Measurements from ENCODE around the gene AGBL1. TPM values are rescaled to one million over a fixed set of nuclear protein-coding genes. Genes with fewer than 3 reads are reported as not detected.

Gene AGBL1
- total and polyA plus RNA-seq, 2 experiments from 2014 or later = 0.03 TPM; not detected in 1

DNA sequence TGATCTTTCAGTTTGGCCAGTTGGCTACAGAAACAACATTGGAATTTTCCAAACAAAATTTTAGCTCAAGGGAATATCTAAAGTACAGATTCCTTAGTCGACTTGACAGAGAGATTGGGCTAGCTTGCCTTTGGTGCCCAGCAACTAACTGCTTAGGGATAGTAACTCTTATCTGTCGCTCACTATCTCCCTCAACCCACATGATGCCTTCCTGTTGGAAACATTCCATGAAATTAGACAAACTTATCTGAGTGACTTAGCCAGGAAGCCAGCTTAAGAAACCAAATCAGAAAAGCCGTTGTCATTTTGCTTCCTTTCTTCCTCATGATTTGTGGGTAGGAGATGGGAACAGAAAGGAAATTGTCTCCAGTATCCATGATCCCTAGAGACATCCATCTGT, 791.2 kb downstream of the AGBL1 start (continued):
- TF ChIP-seq, protein P1, sequence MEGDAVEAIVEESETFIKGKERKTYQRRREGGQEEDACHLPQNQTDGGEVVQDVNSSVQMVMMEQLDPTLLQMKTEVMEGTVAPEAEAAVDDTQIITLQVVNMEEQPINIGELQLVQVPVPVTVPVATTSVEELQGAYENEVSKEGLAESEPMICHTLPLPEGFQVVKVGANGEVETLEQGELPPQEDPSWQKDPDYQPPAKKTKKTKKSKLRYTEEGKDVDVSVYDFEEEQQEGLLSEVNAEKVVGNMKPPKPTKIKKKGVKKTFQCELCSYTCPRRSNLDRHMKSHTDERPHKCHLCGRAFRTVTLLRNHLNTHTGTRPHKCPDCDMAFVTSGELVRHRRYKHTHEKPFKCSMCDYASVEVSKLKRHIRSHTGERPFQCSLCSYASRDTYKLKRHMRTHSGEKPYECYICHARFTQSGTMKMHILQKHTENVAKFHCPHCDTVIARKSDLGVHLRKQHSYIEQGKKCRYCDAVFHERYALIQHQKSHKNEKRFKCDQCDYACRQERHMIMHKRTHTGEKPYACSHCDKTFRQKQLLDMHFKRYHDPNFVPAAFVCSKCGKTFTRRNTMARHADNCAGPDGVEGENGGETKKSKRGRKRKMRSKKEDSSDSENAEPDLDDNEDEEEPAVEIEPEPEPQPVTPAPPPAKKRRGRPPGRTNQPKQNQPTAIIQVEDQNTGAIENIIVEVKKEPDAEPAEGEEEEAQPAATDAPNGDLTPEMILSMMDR (conservative IDR thresholded peaks at IDR 0.05; ENCODE audit: low read depth in 2 of 2) = no peak
- TF ChIP-seq, protein P2, sequence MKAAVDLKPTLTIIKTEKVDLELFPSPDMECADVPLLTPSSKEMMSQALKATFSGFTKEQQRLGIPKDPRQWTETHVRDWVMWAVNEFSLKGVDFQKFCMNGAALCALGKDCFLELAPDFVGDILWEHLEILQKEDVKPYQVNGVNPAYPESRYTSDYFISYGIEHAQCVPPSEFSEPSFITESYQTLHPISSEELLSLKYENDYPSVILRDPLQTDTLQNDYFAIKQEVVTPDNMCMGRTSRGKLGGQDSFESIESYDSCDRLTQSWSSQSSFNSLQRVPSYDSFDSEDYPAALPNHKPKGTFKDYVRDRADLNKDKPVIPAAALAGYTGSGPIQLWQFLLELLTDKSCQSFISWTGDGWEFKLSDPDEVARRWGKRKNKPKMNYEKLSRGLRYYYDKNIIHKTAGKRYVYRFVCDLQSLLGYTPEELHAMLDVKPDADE (IDR thresholded peaks at IDR 0.05) = no peak
- no peak for TF ChIP-seq NANOG (IDR thresholded peaks at IDR 0.05; ENCODE audit: borderline replicate concordance)
- TF ChIP-seq, protein P3, sequence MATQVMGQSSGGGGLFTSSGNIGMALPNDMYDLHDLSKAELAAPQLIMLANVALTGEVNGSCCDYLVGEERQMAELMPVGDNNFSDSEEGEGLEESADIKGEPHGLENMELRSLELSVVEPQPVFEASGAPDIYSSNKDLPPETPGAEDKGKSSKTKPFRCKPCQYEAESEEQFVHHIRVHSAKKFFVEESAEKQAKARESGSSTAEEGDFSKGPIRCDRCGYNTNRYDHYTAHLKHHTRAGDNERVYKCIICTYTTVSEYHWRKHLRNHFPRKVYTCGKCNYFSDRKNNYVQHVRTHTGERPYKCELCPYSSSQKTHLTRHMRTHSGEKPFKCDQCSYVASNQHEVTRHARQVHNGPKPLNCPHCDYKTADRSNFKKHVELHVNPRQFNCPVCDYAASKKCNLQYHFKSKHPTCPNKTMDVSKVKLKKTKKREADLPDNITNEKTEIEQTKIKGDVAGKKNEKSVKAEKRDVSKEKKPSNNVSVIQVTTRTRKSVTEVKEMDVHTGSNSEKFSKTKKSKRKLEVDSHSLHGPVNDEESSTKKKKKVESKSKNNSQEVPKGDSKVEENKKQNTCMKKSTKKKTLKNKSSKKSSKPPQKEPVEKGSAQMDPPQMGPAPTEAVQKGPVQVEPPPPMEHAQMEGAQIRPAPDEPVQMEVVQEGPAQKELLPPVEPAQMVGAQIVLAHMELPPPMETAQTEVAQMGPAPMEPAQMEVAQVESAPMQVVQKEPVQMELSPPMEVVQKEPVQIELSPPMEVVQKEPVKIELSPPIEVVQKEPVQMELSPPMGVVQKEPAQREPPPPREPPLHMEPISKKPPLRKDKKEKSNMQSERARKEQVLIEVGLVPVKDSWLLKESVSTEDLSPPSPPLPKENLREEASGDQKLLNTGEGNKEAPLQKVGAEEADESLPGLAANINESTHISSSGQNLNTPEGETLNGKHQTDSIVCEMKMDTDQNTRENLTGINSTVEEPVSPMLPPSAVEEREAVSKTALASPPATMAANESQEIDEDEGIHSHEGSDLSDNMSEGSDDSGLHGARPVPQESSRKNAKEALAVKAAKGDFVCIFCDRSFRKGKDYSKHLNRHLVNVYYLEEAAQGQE (IDR thresholded peaks at IDR 0.05; ENCODE audit: unreplicated experiment) = no peak

DNA sequence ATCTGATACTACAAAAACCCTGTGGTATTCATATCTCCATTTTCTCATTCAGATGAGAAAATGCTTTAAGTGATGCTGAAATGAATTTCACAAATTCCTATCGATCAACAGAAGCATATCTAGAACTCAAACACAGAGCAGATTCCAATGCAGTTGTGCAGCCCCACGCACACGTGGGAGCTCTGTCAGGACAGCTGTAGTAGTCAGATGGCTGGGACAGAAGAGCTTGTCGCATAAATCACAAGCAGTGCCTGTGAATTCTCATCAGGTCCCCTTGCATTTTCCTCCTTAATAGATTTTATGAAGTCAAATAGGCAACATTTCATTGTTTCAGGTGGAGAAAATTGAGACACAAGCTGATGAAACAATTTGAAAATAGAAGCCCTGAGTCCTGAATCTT, 792.3 kb downstream of the AGBL1 start:
- DNase-seq (ENCODE audit: low spot score) (no peak), ATAC-seq (no peak)
- no peak overlapping the region for H3K27ac Mint-ChIP-seq
- Histone ChIP-seq H3K4me2 (no peak overlapping the region), H3K27me3 (ENCODE audit: insufficient read depth) (no peaks in the 10 kb centered on the region), H3K36me3 (ENCODE audit: insufficient read depth) (no peaks in the 10 kb centered on the region), H3K79me2 (replicated peaks; ENCODE audit: insufficient read depth) (no peaks in the 10 kb centered on the region), H3K4me1 (ENCODE audit: insufficient read depth) (no peaks in the 10 kb centered on the region), H3K9me2 (ENCODE audit: insufficient read depth) (peaks cover 12% of the 10 kb centered on the region; the same call in 1 of the 2 replicates), H3F3A (replicated peaks; ENCODE audit: low read depth) (no peaks in the 10 kb centered on the region), H3K27ac (ENCODE audit: low read depth) (no peak overlapping the region), H3K4me3 (no peak overlapping the region), H2AFZ (no peak overlapping the region), H4K20me1 (replicated peaks; ENCODE audit: insufficient read depth) (no peaks in the 10 kb centered on the region)
- H3K4me3 Mint-ChIP-seq = no peak overlapping the region
- H3K36me3 Mint-ChIP-seq (ENCODE audit: low read depth) = no peaks in the 10 kb centered on the region
- no peaks in the 10 kb centered on the region; the same call in 2 of the 3 replicates for H3K4me1 Mint-ChIP-seq
- no peaks in the 10 kb centered on the region for H3K9me3 Mint-ChIP-seq
- H3K27me3 Mint-ChIP-seq (ENCODE audit: insufficient read depth, low read depth, poor library complexity) = no peaks in the 10 kb centered on the region
- TF ChIP-seq, protein P2 (IDR thresholded peaks at IDR 0.05) = no peak
- TF ChIP-seq ZNF114 (CRISPR knock-in tag; IDR thresholded peaks at IDR 0.05) (no peak), STAT1 (IDR thresholded peaks at IDR 0.05; ENCODE audit: unreplicated experiment) (no peak), EZH2 (IDR thresholded peaks at IDR 0.05; ENCODE audit: low read depth, unreplicated experiment) (no peak), JUNB (IDR thresholded peaks at IDR 0.05; ENCODE audit: unreplicated experiment) (no peak), CREB1 (CRISPR knock-in tag; IDR thresholded peaks at IDR 0.05; ENCODE audit: low read depth) (no peak), NANOG (IDR thresholded peaks at IDR 0.05; ENCODE audit: borderline replicate concordance) (no peak)
- TF ChIP-seq, protein P3 (IDR thresholded peaks at IDR 0.05; ENCODE audit: unreplicated experiment) = no peak

Measured in GM23338 (cell line).